GM19397 (cell line): ENCODE results near the gene MZT2B.
A peak's percentile ranks its signal among the peaks of the same experiment; 100 is the strongest.
"Not testable (repeated sequence)": the region's sequence is repeated elsewhere in the genome, so short reads cannot be mapped to it uniquely, and the experiment has no call there.

Experiments used
- ATAC-seq: cut with Tn5 transposase; IDR thresholded peaks from one replicate; pipeline ENCODE4 v1.9.1; 2021; ENCODE audit warnings: mild to moderate bottlenecking, moderate library complexity; ENCODE audit not compliant: unreplicated experiment

MZT2B gene

DNA sequence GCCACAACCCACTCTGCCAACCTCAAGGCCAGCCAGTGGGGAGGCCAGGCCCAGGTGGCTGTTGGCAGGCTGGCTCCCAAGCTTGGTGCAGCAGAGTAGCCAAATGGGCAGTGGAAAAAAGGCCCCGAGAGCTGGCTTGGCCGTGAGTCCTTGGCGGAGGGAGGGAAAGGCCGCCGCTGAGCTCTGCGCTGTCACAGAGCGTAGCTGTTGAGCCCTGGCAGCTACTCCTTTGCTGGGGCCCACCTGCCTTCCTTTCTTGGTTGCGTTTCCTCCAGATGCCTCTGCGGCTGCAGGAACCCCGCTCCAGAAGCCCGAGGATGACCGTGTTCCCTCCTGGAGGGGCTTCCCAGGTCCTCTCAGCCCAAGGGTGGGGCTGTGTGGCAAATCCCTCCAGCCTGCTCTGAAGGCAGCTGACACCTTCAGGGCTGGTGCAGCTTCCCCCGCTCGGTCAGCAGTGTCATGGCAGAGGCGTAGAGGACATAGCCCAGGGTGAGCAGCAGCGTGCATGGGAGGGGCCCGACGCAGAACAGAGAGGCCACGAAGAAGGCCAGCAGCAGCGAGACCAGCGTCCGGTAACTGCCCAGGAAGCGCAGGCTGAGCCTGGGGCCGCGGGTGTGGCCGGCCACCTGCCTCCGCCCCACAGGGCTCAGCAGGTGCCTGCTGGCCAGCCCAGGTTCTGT, 29.8 kb upstream of the MZT2B start:
- ATAC-seq, result not testable (repeated sequence)

- no peak for ATAC-seq
Measured at GRCh38 chr2:130152816-130153595, 29.1 kb upstream of the MZT2B start.

GRCh38 chr2:130153721-130154422, 28.2 kb upstream of the MZT2B start:
- ATAC-seq, result not testable (repeated sequence)

GRCh38 chr2:130154423-130154770, 27.7 kb upstream of the MZT2B start:
- not testable (repeated sequence) for ATAC-seq

DNA sequence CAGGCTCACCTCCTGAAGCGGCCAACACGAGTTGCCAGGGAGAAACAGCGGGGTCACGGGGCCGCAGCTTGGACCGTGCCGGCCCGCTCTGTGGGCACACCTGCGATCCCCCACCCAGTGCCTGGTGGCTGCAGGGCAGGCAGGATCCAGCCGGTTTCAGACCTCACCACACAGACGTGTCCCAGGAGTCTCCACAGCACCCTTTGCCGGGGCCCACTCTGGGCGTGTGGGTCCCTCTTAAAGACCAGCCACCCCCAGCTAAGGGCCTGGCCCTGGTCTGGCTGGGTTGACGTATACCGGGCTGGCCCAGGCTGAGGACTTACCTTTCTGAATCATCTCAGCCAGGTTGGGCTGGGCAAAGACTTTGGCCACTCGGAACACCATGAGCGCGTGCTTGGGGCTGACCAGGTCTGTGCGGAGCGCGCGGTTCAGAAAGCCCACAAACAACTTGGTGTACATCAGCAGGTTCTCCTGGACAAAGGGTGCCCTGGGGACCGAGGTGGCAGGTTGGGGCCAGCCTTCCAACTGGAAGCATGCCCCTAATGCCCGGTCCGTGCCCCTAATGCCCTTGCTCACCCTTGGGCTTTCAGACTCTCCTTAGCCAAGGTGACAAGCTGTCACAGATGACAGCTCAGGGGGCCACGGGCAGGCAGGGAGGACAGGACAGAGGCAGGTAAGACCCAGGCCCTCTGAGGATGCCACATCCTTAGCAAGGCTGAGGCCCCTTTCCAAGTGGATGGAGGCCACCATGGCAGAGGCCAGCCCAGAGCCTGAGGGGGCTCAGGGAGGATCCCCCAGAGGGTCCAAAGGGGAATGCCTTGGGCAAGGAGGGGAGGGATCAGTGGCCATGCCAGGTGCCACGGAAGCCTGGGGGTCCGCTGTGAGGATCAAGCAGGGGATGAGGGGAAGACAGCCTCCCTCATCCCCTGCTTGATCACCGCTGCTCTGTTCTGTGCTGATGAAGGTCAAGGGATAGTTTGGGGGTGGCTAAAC, 27.0 kb upstream of the MZT2B start:
- ATAC-seq, result no peak

- ATAC-seq, result not testable (repeated sequence)
Measured at GRCh38 chr2:130155956-130156623, 26.0 kb upstream of the MZT2B start.

- no peak for ATAC-seq
Measured at GRCh38 chr2:130156624-130157004, 25.4 kb upstream of the MZT2B start.

- peak; percentile 36 for ATAC-seq
Measured at GRCh38 chr2:130157354-130157753, 24.7 kb upstream of the MZT2B start.

- ATAC-seq, result peak; percentile 85
Measured at GRCh38 chr2:130157825-130158514, 24.1 kb upstream of the MZT2B start.

DNA sequence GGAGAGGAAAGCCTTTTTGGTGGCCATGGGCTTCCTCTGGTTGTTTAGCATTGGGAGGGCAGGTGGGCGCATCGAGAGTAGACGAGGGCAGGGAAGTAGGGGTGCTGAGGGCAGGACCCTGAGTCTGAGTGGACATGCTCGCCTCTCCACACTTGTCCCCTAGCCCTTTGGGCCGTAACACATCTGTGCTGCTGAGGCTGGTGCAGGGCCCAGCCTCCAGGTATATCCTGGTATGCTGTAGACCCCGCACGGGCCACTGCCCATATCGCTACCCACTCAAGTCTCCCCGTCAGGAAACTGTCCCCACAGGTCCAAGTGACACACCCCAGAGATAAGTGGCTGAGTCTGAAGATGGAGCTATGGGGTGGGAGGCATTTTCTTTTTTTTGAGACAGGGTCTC, 23.4 kb upstream of the MZT2B start:
- no peak for ATAC-seq

DNA sequence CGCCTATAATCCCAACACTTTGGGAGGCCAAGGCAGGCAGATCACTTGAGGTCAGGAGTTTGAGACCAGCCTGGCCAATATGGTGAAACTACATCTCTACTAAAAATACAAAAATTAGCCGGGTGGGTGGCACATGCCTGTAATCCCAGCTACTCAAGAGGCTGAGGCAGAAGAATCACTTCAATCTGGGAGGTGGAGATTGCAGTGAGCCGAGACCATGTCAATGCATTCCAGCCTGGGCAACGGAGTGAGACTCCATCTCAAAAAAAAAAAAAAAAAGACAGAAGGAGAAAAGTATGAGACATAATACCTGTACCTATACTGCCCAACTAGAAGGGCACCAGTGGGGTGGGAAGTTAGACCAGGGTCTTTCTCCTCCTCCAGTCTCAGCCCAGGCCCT, 22.7 kb upstream of the MZT2B start:
- not testable (repeated sequence) for ATAC-seq

GRCh38 chr2:130160131-130160530, 21.9 kb upstream of the MZT2B start:
- ATAC-seq, result no peak

GRCh38 chr2:130160838-130161705, 21.0 kb upstream of the MZT2B start:
- ATAC-seq, result not testable (repeated sequence)

DNA sequence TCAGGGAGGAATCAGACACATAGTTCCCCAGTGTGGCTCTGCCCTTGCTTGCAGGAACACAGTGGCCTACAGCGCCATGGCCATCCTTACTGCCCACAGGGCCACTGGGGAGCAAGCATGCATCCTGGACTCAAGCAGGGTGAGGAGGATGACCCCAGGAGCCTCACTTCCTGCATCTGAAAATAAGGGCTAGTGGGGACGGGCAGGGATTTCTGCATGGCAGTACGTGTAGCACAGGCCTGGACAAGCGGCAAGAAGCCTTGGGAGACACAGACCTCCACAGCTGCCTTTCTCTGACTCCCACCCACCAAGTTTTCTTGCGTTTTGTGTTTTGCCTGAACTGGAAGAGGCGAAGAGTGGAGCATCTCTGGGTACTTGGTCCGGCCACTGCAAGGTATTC, 19.6 kb upstream of the MZT2B start:
- ATAC-seq, result not testable (repeated sequence)

- ATAC-seq, result no peak
Measured at GRCh38 chr2:130162968-130163367, 19.1 kb upstream of the MZT2B start.

DNA sequence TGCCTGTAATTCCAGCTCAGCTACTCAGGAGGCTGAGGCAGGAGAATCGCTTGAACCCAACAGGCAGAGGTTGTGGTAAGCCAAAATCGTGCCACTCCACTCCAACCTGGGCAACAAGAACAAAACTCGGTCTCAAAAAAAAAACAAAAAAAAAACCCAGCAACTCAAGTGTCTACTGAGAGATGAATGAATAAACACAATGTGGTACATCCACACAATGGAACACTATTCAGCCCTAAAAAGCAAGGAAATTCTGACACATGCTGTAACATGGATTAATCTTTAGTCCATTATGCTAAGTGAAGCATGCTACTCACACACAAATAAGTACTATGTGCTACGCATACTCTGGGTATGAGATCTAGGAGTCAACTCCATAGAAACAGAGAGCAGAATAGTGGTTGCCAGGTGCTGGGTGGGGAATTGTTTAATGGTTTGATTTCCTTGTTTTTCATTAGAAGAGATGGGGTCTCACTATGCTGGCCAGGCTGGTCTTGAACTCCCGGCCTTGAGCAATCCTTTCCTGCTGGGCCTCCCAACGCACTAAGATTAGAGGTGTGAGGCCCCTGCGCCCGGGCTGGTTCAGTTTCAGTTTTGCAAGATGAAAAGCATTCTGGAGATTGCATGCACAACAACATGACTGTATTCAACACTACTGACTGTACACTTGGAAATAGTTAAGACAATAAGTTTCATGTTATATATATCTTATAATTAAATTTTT, 16.6 kb upstream of the MZT2B start:
- ATAC-seq, result no peak

GRCh38 chr2:130166611-130167010, 15.5 kb upstream of the MZT2B start:
- not testable (repeated sequence) for ATAC-seq

GRCh38 chr2:130169163-130169562, 12.9 kb upstream of the MZT2B start:
- ATAC-seq, result not testable (repeated sequence)
